NCI-H345 treated with DMSO at 0.1 percent for 48 hours (cell line): ENCODE results near the gene PLCD1.
"Not testable (repeated sequence)": the region's sequence is repeated elsewhere in the genome, so short reads cannot be mapped to it uniquely, and the experiment has no call there.

ENCODE experiments used
- DNase-seq: peaks from one replicate; lab custom pipeline; 2025; ENCODE audit not compliant: unreplicated experiment; lab: John Stamatoyannopoulos, UW

The PLCD1 gene

GRCh38 chr3:38001456-38002081 lies 27.9 kb downstream of the PLCD1 start:
- DNase-seq = no peak

DNA sequence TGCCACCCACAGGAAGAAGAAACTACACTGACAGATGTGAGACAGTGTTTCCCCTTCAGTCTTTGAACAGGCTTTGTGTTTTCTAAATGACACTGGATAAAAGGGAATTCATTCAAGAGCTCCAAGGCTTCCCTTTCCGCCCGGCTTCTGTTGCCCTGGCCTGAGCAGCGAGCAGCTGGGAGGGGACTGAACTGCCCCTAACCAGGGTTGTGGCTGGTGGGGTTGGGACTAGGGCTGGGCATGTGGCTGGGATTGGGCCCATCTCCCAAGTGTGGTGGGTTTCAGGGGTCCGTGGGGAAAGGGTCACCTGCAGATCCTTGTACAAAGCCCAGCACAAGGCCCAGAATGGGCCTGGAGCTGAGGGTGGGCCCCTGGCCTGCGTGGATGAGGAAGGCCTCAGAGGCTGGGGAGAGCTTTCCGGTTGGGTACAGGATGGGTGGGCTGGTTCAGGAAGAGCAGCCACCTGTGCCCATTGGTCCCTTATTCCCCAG lies 28.4 kb downstream of the PLCD1 start:
- DNase-seq = no peak

DNA sequence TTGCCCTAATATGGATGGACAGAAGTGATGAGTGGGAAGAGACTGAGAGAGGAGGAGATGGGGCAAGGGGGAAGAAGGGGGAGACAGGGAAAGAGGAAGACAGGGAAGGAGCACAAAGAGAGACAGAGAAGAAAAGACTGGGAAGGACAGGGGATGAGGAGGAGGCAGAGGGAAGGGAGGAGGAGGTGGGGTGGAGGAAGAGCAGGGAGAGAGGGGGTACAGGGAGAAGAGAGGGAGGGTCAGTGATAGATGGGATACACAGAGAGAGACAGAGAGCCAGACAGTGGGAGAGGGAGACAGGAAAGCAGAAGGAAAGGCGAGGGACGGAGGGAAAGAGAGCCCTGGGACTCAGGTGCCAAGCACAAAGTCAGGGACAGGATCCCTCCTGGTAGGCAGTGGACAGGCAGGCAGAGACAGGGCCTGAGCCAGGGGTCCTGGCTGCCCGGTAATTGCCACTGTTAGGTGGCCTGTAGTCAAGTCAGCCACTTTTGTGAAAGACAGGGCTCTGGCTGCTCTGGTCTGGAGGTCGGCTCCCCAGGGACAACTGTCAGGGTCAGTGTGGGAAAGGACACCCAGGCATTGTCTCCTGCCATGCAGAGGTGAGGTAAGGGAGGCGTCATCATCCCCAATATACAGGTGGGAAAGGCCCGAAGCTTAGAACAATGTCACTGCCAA lies 29.1 kb downstream of the PLCD1 start:
- DNase-seq = no peak

DNA sequence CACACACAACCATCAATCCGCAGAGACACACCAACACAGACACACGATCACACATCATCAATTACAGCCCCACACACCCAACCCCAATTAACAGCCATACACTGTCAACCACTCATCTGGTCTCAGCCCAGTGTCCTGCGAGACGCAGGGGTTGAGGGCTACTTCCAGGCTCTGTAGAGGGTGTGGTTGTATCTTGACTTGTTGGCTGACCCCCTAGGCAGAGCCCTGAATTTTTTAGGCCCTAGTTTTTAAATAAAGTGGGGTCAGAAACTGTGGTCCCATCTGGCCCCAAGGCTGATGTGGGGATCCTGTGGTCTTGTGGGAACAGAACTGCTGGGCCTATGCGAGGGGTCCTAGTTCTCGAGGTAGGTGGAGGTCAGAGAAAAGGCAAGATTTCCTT lies 29.6 kb downstream of the PLCD1 start:
- no peak for DNase-seq

DNA sequence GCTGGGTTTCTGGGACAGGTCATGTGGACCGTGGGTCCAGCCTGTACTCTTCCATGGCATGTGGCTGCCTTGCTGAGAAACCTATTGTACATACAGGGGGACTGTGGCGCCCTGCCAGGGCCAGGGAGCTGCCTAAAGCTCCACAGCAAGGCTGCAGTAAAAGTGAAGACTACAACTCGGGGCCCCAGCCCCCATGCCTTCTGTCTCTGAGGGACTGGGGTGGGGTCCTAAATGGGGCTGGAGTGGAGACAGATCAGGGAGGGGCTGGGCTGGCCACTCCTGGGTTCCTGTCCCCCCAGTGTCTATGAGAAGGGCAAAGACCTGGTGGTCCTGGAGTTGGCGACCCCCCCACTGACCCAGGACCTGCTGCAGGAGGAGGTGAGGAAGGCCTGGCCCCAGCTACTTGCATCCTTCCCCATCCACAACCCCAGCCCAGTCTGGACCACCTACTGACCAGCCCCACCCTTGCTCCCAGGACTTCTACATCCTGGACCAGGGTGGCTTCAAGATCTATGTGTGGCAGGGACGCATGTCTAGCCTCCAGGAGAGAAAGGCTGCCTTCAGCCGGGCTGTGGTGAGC lies 31.6 kb downstream of the PLCD1 start:
- no peak for DNase-seq

GRCh38 chr3:37997342-37997741 lies 32.1 kb downstream of the PLCD1 start:
- DNase-seq = no peak

DNA sequence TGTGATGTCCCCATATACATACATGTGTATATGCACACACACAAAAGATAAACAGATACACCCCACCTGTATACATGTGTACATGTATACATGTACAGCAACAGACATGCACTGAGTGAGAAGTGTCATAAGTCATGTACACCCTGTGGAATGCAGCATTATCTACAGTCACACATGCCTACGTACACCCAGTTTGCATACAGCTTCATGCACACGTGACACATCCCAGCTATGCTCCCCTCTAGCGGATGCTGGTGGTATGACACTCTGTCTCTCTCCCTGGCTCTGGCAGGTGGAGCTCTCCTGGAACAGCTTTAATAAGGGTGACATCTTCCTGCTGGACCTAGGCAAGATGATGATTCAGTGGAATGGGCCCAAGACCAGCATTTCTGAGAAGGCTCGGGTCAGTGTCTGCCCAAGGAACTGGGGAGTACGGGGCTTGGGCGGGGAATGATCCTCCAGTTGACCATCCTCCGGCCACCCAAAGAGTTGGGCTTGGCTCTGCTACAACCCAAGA lies 32.6 kb downstream of the PLCD1 start:
- DNase-seq = peak; percentile 34

GRCh38 chr3:37995652-37996641 lies 33.5 kb downstream of the PLCD1 start:
- DNase-seq = no peak

- no peak for DNase-seq
These were observed 34.8 kb downstream of the PLCD1 start for GRCh38 chr3:37994639-37994972.

DNA sequence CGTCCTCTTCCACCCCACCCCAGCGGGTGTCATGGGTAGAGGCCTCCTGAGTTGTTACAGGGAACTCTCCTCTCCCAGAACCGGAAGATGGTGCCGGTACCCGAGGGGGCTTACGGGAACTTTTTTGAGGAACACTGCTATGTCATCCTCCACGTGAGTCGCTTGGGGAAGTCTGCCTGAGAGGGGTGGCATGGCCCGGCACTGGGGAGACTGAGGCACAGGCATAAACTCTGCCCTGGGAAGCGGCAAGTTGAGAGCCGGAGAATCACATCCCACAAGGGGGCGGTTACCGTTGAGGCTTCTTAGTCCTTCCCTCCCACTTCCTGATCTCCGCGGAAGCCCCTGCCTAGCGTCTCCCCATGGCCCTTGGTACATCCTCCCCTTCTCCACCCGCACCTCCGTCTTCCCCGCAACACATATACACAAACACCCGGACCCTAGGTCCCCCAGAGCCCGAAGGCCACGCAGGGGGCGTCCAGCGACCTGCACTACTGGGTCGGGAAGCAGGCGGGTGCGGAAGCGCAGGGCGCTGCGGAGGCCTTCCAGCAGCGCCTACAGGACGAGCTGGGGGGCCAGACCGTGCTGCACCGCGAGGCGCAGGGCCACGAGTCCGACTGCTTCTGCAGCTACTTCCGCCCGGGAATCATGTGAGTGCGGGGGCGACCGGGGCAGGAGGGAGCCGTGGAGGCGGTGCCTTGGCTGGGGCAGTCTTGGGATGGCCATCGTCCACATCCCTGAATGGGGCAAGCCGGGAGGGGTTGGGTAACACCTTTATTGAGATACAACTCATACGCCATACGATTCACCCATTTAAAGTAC lies 35.4 kb downstream of the PLCD1 start:
- DNase-seq = no peak

- DNase-seq = no peak
These were observed 36.0 kb downstream of the PLCD1 start for GRCh38 chr3:37993460-37993819.

DNA sequence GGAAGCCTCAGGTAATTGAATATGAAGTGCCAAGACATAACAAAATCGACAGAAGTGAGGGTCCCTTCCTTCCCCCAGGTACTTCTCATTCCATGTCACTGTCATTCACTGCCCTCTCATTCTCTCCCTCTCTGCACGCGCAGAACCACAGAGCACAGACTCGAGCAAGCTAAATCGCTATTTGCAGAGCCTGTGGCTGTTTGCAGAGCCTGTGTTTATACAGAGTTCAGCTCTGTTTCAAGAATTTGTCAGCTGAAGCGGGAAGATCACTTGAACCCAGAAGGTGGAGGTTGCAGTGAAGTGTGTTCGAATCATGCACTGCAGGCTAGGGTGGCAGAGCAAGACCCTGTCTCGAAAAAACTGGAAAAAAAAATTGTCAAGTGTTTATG lies 36.4 kb downstream of the PLCD1 start:
- DNase-seq = no peak

- DNase-seq = no peak
These were observed 37.0 kb downstream of the PLCD1 start for GRCh38 chr3:37992271-37993066.

DNA sequence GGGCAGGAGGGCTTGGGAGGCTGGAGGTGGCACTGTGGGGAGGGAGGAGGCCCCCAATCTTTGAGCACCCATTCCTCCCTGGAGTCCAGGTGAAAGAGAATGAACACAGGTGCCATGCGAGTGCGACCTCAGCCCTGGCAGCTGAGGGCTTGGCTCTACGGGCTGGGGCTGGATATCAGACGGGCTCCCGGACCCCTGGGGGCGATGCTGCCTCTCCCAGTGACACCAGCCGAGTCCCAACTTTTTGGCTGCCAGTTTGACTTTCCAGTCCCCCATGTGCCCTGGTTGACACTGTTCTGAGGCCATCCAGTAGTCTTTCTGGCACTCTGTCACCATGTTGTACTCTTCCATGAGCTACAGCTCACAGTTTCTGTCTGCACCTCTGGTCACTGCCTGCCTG lies 37.6 kb downstream of the PLCD1 start:
- no peak for DNase-seq

GRCh38 chr3:37991109-37991508 lies 38.3 kb downstream of the PLCD1 start:
- DNase-seq = no peak

DNA sequence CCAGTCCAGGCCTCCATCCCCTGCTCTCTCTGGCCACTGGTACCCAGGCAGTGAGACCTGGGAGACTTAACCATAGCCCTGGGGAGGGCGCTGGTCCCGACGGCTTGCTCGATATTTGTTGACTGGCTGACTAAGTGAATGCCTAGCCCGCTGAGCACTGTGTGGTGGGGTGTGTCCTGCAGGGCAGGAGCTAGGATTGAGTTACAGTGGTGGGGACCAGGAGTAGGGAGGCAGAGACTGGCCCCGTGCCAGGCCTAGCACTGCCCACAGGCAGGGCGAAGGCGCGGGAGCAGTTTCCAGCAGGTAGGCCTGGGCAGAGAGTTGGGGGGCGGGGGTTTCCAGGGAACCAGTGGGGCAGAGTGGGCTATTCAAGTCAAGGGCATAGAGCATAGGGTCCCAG lies 38.9 kb downstream of the PLCD1 start, which contains the start of gene VILL:
Gene VILL, plus strand, starts transcription at position 260 of the 400 bp plus-strand sequence. CDS start 2,887 bp downstream, outside the sequence.
- DNase-seq = no peak

DNA sequence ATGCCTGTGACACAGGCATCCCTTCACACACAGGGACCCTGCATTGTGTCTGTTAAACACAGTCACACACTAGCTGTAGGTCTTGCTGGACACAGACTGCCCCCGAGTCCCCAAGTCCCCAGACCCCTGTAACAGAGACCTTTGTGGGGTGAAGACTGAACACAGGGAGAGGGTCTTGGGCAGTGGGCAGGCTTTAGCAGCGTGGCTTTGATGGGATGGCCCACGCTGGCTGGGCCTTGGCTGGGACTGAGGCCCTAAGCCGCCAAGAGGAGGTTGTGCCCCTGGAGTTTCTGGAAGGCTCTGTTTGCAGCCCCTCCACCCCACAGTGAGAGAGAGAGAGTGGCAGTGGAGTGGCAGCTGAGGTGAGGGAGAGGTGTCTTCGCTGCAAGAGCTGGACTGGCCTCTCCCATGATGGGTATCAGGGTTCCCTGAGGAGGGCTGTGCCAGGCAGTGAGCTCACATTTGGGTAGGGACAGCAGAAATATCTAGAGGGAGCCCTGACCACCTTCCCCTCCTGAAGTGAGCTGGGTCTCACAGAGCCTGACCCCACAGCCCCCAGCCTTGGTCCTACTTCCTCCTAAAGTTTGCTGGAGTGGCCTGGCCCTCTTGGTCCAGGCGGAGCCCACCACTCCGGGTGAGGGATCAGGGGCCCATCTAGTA lies 39.5 kb downstream of the PLCD1 start:
- DNase-seq = no peak

GRCh38 chr3:37988931-37989525 lies 40.4 kb downstream of the PLCD1 start:
- no peak for DNase-seq

- DNase-seq = not testable (repeated sequence)
These were observed 41.1 kb downstream of the PLCD1 start for GRCh38 chr3:37988376-37988775.
